ENCODE results near the gene TRIM56.
"Not testable (repeated sequence)": the region's sequence is repeated elsewhere in the genome, so short reads cannot be mapped to it uniquely, and the experiment has no call there.

Gene TRIM56

GRCh38 chr7:101071362-101072104 is 13.7 kb upstream of the TRIM56 start:
- WGBS, 2 experiments (ENCODE audit: insufficient coverage in 2 of 2), result 84 to 93% methylated on average over 7 to 8 of the region's 14 CpGs
- H3K4me3 ChIP-seq (ENCODE audit: extremely low read depth, insufficient read depth, low read length, poor library complexity, severe bottlenecking); H3K4me1 ChIP-seq (ENCODE audit: control insufficient read depth, insufficient read depth, low read length, poor library complexity, severe bottlenecking); H3K27ac ChIP-seq (ENCODE audit: low read depth, low read length, severe bottlenecking); H3K36me3 ChIP-seq (ENCODE audit: control insufficient read depth, insufficient read depth, low read length); H3K9me3 ChIP-seq (ENCODE audit: control insufficient read depth, low read length): not testable (repeated sequence)

- Histone ChIP-seq H3K4me1 (ENCODE audit: control insufficient read depth, insufficient read depth, low read length, poor library complexity, severe bottlenecking) (no peaks in the 10 kb centered on the region), H3K36me3 (ENCODE audit: control insufficient read depth, insufficient read depth, low read length) (no peaks in the 10 kb centered on the region), H3K27ac (ENCODE audit: low read depth, low read length, severe bottlenecking) (peak overlapping the region; percentile 8), H3K4me3 (ENCODE audit: extremely low read depth, insufficient read depth, low read length, poor library complexity, severe bottlenecking) (no peak overlapping the region), H3K9me3 (ENCODE audit: control insufficient read depth, low read length) (no peaks in the 10 kb centered on the region)
- 51 to 58% methylated on average over 2 to 3 of the region's 3 CpGs for WGBS, 2 experiments (ENCODE audit: insufficient coverage in 2 of 2)
Measured at GRCh38 chr7:101075646-101076045, 9.6 kb upstream of the TRIM56 start.

GRCh38 chr7:101076183-101076582 is 9.1 kb upstream of the TRIM56 start:
- WGBS, 2 experiments (ENCODE audit: insufficient coverage in 2 of 2), result 83 to 89% methylated on average over 6 to 7 of the region's 8 CpGs
- not testable (repeated sequence) for H3K4me1 ChIP-seq (ENCODE audit: control insufficient read depth, insufficient read depth, low read length, poor library complexity, severe bottlenecking); H3K36me3 ChIP-seq (ENCODE audit: control insufficient read depth, insufficient read depth, low read length); H3K9me3 ChIP-seq (ENCODE audit: control insufficient read depth, low read length); H3K27ac ChIP-seq (ENCODE audit: low read depth, low read length, severe bottlenecking); H3K4me3 ChIP-seq (ENCODE audit: extremely low read depth, insufficient read depth, low read length, poor library complexity, severe bottlenecking)

- Histone ChIP-seq H3K4me3 (ENCODE audit: extremely low read depth, insufficient read depth, low read length, poor library complexity, severe bottlenecking) (no peak overlapping the region), H3K9me3 (ENCODE audit: control insufficient read depth, low read length) (no peaks in the 10 kb centered on the region), H3K36me3 (ENCODE audit: control insufficient read depth, insufficient read depth, low read length) (no peaks in the 10 kb centered on the region), H3K27ac (ENCODE audit: low read depth, low read length, severe bottlenecking) (no peak overlapping the region), H3K4me1 (ENCODE audit: control insufficient read depth, insufficient read depth, low read length, poor library complexity, severe bottlenecking) (no peaks in the 10 kb centered on the region)
- 22 to 34% methylated on average over 11 to 12 of the region's 13 CpGs for WGBS, 2 experiments (ENCODE audit: insufficient coverage in 2 of 2)
Measured at GRCh38 chr7:101077303-101078086, 7.8 kb upstream of the TRIM56 start.

- H3K9me3 ChIP-seq (ENCODE audit: control insufficient read depth, low read length), result no peaks in the 10 kb centered on the region
- WGBS, 2 experiments (ENCODE audit: insufficient coverage in 2 of 2), result 100% methylated on average over 1 of the region's 1 CpG; no CpG with 5 or more reads in 1 of the 2 experiments
- H3K27ac ChIP-seq (ENCODE audit: low read depth, low read length, severe bottlenecking), result no peak overlapping the region
- no peak overlapping the region for H3K4me3 ChIP-seq (ENCODE audit: extremely low read depth, insufficient read depth, low read length, poor library complexity, severe bottlenecking)
- H3K4me1 ChIP-seq (ENCODE audit: control insufficient read depth, insufficient read depth, low read length, poor library complexity, severe bottlenecking), result peaks cover 5% of the 10 kb centered on the region
- no peaks in the 10 kb centered on the region for H3K36me3 ChIP-seq (ENCODE audit: control insufficient read depth, insufficient read depth, low read length)
Measured at GRCh38 chr7:101081432-101081831, 3.8 kb upstream of the TRIM56 start.

- Histone ChIP-seq H3K4me3 (ENCODE audit: extremely low read depth, insufficient read depth, low read length, poor library complexity, severe bottlenecking) (peak overlapping the region; percentile 46), H3K36me3 (ENCODE audit: control insufficient read depth, insufficient read depth, low read length) (peaks cover 24% of the 10 kb centered on the region), H3K9me3 (ENCODE audit: control insufficient read depth, low read length) (no peaks in the 10 kb centered on the region), H3K27ac (ENCODE audit: low read depth, low read length, severe bottlenecking) (no peak overlapping the region), H3K4me1 (ENCODE audit: control insufficient read depth, insufficient read depth, low read length, poor library complexity, severe bottlenecking) (peaks cover 5% of the 10 kb centered on the region)
- WGBS, 2 experiments (ENCODE audit: insufficient coverage in 2 of 2), result 69 to 73% methylated on average over 5 of the region's 5 CpGs
Measured at GRCh38 chr7:101084865-101085161, 468 bp upstream of the TRIM56 start.

GRCh38 chr7:101087334-101088068 is 2.2 kb downstream of the TRIM56 start:
- no peak overlapping the region for H3K4me3 ChIP-seq (ENCODE audit: extremely low read depth, insufficient read depth, low read length, poor library complexity, severe bottlenecking)
- H3K27ac ChIP-seq (ENCODE audit: low read depth, low read length, severe bottlenecking), result no peak overlapping the region
- WGBS, 2 experiments (ENCODE audit: insufficient coverage in 2 of 2), result 96 to 99% methylated on average over 42 to 44 of the region's 45 CpGs
- H3K36me3 ChIP-seq (ENCODE audit: control insufficient read depth, insufficient read depth, low read length), result peaks cover 34% of the 10 kb centered on the region
- no peaks in the 10 kb centered on the region for H3K9me3 ChIP-seq (ENCODE audit: control insufficient read depth, low read length)
- H3K4me1 ChIP-seq (ENCODE audit: control insufficient read depth, insufficient read depth, low read length, poor library complexity, severe bottlenecking), result peaks cover 5% of the 10 kb centered on the region

GRCh38 chr7:101088069-101088425 is 2.8 kb downstream of the TRIM56 start:
- 97 to 99% methylated on average over 19 to 20 of the region's 21 CpGs for WGBS, 2 experiments (ENCODE audit: insufficient coverage in 2 of 2)
- Histone ChIP-seq H3K9me3 (ENCODE audit: control insufficient read depth, low read length) (no peaks in the 10 kb centered on the region), H3K4me1 (ENCODE audit: control insufficient read depth, insufficient read depth, low read length, poor library complexity, severe bottlenecking) (peaks cover 5% of the 10 kb centered on the region), H3K27ac (ENCODE audit: low read depth, low read length, severe bottlenecking) (no peak overlapping the region), H3K4me3 (ENCODE audit: extremely low read depth, insufficient read depth, low read length, poor library complexity, severe bottlenecking) (no peak overlapping the region), H3K36me3 (ENCODE audit: control insufficient read depth, insufficient read depth, low read length) (peaks cover 34% of the 10 kb centered on the region)

- Histone ChIP-seq H3K36me3 (ENCODE audit: control insufficient read depth, insufficient read depth, low read length) (peaks cover 34% of the 10 kb centered on the region), H3K9me3 (ENCODE audit: control insufficient read depth, low read length) (no peaks in the 10 kb centered on the region), H3K4me1 (ENCODE audit: control insufficient read depth, insufficient read depth, low read length, poor library complexity, severe bottlenecking) (peaks cover 5% of the 10 kb centered on the region), H3K4me3 (ENCODE audit: extremely low read depth, insufficient read depth, low read length, poor library complexity, severe bottlenecking) (no peak overlapping the region), H3K27ac (ENCODE audit: low read depth, low read length, severe bottlenecking) (no peak overlapping the region)
- WGBS, 2 experiments (ENCODE audit: insufficient coverage in 2 of 2), result 96 to 97% methylated on average over 41 of the region's 41 CpGs
Measured at GRCh38 chr7:101088858-101089529, 3.7 kb downstream of the TRIM56 start.

GRCh38 chr7:101089876-101090275 is 4.6 kb downstream of the TRIM56 start:
- Histone ChIP-seq H3K4me3 (ENCODE audit: extremely low read depth, insufficient read depth, low read length, poor library complexity, severe bottlenecking) (no peak overlapping the region), H3K4me1 (ENCODE audit: control insufficient read depth, insufficient read depth, low read length, poor library complexity, severe bottlenecking) (peaks cover 8% of the 10 kb centered on the region), H3K9me3 (ENCODE audit: control insufficient read depth, low read length) (no peaks in the 10 kb centered on the region), H3K27ac (ENCODE audit: low read depth, low read length, severe bottlenecking) (no peak overlapping the region), H3K36me3 (ENCODE audit: control insufficient read depth, insufficient read depth, low read length) (peaks cover 34% of the 10 kb centered on the region)
- 94 to 98% methylated on average over 7 to 8 of the region's 9 CpGs for WGBS, 2 experiments (ENCODE audit: insufficient coverage in 2 of 2)
